Kidney epithelial cell (primary cell): ENCODE measurements around the gene GIN1. TPM values are rescaled to one million over a fixed set of nuclear protein-coding genes. Genes with fewer than 3 reads are reported as not detected.
"Not testable (repeated sequence)": the region's sequence is repeated elsewhere in the genome, so short reads cannot be mapped to it uniquely, and the experiment has no call there.

Source experiments
- DNase-seq: peaks from one replicate; pipeline ENCODE4 v3.0.0-alpha.2; 2010; ENCODE audit warnings: low read depth
- H3K27me3 ChIP-seq: 2 replicates; pipeline ENCODE4 v1.6.0; 2011; ENCODE audit warnings: low read length; ENCODE audit not compliant: control insufficient read depth, insufficient read depth
- H3K36me3 ChIP-seq: 2 replicates; pipeline ENCODE4 v1.5.1; 2011; ENCODE audit warnings: low read length; ENCODE audit not compliant: control insufficient read depth, insufficient read depth
- H3K4me3 ChIP-seq: 2 replicates; pipeline ENCODE4 v1.5.1; 2011; ENCODE audit warnings: low read depth, mild to moderate bottlenecking, control low read depth, low read length
- CTCF ChIP-seq: IDR thresholded peaks from 2 replicates; pipeline ENCODE4 v1.5.1; 2011; ENCODE audit warnings: mild to moderate bottlenecking, moderate library complexity, low read length, control low read depth, inconsistent platforms; ENCODE audit not compliant: insufficient read depth, poor library complexity, severe bottlenecking
- total RNA-seq: library from RNA; depleted of rRNA; stranded (reverse); fragments of >200 nt; gene quantifications from 2 replicates; pipeline ENCODE4 v1.2.3, GENCODE V29; 2015

GIN1 gene
- 4.2 and 6.3 TPM in 2 replicates for total RNA-seq

- TF ChIP-seq CTCF, result no peak
- peak within 1 kb of the TSS; percentile 59 for H3K4me3 ChIP-seq
- peak; percentile 91 for DNase-seq
- no peaks in the 10 kb centered on the region for H3K27me3 ChIP-seq
- H3K36me3 ChIP-seq, result no peaks in the 10 kb centered on the region
These were observed at the start of gene GIN1, which contains the start of gene PPIP5K2 for GRCh38 chr5:103119765-103120606. Gene GIN1 (minus strand): TSS chr5:103120138. CDS start chr5:103108707, 11,431 bp downstream. Gene PPIP5K2 (plus strand): TSS chr5:103120301. CDS start chr5:103129590, 9,289 bp downstream.

DNA sequence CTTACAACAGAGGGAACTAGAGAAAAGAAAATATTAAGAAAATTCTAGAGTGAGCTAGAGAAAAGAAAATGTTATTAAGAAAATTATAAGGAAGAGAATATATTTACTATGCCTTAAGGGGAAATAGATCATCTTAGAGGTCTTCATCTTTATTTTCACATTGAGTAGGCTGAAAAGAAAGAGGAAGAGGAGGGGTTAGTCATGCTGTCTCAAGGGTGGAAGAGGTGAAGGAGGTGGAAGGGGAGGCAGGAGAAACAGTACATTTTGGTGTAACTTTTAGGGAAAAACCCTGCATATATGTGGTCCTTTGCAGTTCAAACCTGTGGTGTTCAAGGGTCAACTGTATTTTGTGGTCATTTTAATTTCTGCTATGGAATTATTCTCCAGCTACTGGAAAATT is 46.8 kb upstream of the GIN1 start:
- no peak for DNase-seq
- H3K27me3 ChIP-seq, result no peaks in the 10 kb centered on the region
- no peak overlapping the region for H3K4me3 ChIP-seq

DNA sequence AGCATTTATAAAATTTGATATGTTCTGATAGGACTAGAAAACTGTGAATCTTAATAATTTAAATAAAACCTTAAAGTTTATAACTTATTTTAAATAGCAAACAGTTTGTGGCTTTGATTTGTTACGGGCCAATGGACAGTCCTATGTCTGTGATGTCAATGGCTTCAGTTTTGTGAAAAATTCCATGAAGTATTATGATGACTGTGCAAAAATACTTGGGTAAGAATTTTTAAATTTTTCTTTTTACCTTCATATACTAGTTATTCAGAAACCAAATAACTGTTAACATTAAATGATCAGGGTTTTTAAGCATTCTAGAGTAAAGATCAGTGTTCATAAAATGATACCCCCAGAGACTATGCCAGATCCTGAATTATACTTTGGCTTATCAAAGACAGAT is 31.2 kb upstream of the GIN1 start:
- no peaks in the 10 kb centered on the region for H3K27me3 ChIP-seq
- DNase-seq, result no peak
- no peaks in the 10 kb centered on the region for H3K36me3 ChIP-seq
- H3K4me3 ChIP-seq, result no peak overlapping the region
- no peak for TF ChIP-seq CTCF

More for the DNA sequence above, 46.8 kb upstream of the GIN1 start:
- H3K36me3 ChIP-seq, result no peaks in the 10 kb centered on the region
- no peak for TF ChIP-seq CTCF

- Histone ChIP-seq H3K36me3 (no peaks in the 10 kb centered on the region), H3K27me3 (no peaks in the 10 kb centered on the region), H3K4me3 (no peak overlapping the region)
- no peak for TF ChIP-seq CTCF
- no peak for DNase-seq
These were observed 28.3 kb upstream of the GIN1 start for GRCh38 chr5:103148213-103148612.

- Histone ChIP-seq H3K27me3 (no peaks in the 10 kb centered on the region), H3K36me3 (no peaks in the 10 kb centered on the region), H3K4me3 (no peak overlapping the region)
- no peak for TF ChIP-seq CTCF
- no peak for DNase-seq
These were observed 25.3 kb upstream of the GIN1 start for GRCh38 chr5:103145196-103145595.

DNA sequence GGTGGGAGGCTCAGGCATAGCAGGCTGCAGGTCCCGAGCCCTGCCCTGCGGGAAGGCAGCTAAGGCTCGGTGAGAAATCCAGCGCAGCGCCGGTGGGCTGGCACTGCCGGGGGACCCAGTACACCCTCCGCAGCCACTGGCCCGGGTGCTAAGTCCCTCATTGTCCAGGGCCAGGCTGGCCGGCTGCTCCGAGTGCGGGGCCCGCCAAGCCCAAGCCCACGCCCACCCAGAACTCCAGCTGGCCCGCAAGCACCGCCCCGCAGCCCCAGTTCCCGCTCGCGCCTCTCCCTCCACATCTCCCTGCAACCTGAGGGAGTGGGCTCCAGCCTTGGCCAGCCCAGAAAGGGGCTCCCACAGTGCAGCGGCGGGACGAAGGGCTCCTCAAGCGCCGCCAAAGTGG is 22.2 kb upstream of the GIN1 start:
- not testable (repeated sequence) for DNase-seq, H3K36me3 ChIP-seq, H3K27me3 ChIP-seq, H3K4me3 ChIP-seq
